Superior temporal gyrus (tissue), 1 donor: ENCODE measurements around the gene DNAI2.
A peak's percentile ranks its signal among the peaks of the same experiment; 100 is the strongest.
"Not testable (repeated sequence)": the region's sequence is repeated elsewhere in the genome, so short reads cannot be mapped to it uniquely, and the experiment has no call there.

Source experiments
- DNase-seq: peaks from one replicate; pipeline ENCODE4 v3.0.0-alpha.2; 2016; ENCODE audit errors: extremely low spot score

Gene DNAI2

DNA sequence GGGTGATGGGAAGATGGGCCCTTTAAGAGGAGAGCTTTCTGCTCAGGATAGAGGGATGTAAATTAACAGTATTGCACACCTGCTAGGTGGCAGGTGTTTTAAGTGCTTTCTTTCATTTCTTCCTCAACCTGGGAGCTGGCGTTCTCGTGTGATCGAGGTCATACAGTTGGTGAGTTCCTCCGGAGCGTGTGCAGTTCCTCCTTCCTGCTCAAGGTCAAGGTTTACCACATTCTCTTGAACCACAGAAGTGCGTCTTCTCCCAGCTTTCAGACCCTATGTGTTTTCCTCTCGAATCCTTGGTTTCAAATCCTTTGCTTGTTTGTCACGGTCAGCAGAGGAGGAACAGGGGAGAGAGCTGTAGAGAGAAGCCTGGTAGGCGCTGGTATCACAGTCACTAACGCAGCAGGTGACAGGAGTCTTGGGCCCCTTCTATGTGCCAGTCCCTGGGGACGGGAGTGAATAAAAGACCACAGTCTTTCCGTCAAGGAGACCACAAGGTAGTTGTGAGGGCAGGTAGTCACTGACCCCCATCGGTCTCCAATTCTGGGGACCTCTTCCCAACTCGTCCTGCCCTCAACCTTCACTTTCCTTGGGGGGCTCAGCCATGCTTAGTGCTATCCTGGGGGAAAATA lies 791 bp downstream of the DNAI2 start:
- no peak for DNase-seq

DNA sequence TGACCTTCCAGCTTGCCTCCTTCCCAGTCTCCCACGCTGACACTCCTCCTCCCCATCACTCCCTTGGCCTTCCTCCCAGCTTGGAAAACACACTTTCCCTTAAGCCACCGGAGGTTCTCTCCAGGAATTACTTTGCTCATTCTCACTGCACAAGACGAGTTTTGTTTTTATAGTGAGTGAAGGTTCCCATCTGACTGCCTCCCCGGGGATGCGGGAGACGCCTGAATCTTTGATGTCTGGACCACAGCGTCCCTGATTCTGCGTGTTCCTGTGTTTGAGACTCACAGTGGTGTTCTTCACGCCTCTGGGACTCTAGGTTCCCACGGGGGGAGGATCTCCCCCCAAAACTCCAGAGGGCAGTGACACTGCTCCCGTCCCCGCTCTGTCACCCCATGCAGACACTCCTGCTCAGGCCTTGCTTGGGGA lies 2.0 kb downstream of the DNAI2 start:
- peak; percentile 53 for DNase-seq

DNA sequence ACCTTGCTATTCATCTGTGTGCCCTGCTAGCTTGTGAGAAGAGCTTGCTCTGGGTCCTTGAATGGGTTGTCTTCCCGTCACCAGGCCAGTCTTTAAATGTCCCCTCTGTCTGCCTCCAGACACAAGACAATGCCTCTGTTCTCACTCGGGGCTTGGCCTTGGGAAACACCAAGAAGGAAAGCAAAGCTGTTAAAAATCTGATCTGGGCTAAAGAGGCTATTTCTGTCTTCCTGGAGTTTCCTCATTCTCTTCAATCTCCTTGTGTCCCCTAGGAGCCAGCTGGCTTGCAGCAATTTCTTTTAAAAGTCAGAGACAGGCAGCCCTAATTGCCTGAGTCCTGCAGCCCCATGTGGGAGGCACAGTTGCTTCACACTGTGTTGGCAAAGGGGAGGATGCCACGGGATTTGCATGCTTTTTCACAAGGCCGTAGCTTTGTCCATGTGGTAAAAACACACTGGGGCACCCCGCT lies 2.5 kb downstream of the DNAI2 start:
- peak; percentile 71 for DNase-seq

DNA sequence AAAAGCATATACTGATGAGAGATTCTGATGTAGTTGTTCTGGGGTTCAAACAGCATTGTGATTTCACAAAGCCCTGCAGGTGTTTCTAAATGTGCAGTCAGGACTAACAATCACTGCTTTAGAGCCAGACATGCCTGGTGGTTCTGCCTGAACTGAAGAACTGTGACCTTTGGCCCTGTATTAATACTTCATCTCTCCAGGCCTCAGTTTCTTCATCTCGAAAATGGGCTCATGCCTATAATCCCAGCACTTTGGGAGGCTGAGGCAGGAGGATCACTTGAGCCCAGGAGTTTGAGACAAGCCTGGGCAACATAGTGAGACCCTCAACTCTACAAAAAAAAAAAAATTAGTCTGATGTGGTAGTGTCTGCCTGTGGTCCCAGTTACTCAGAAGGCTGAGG lies 3.9 kb downstream of the DNAI2 start:
- DNase-seq, result no peak

DNA sequence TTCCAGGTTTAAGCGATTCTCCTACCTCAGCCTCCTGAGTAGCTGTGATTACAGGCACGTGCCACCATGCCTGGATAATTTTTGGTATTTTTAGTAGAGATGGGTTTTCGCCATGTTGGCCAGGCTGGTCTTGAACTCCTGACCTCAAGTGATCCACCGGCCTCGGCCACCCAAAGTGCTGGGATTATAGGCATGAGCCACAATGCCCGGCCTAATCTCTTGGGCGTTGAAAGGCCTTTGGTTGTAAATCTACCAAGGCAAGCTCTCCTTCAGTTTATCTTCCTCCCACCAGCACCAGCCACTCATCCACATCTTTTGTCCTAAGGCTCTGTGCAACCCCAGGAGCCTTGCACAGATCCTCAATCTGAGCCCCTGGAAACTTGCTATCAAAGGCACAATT lies 5.6 kb downstream of the DNAI2 start:
- DNase-seq, result not testable (repeated sequence)

DNA sequence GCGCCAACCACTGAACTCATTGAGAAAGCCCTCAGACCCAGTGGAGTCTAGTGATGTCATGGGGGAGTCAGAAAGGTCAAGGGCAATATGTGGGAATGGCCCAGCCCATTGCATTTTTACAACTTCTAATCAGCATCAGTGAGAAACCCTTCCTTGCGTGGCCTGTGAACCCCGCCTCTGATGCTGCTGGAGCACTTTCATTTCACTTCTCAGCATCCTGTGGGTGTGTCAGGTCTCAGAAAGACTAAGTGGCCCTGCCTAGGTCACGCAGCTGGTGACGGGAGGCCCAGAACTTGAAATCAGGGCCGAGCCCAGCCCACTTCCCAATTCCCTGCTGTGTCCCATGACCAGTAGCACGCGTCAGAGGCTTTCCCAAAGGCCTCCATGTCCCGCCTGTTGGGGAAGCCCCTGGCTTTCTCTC lies 6.1 kb downstream of the DNAI2 start:
- no peak for DNase-seq

DNA sequence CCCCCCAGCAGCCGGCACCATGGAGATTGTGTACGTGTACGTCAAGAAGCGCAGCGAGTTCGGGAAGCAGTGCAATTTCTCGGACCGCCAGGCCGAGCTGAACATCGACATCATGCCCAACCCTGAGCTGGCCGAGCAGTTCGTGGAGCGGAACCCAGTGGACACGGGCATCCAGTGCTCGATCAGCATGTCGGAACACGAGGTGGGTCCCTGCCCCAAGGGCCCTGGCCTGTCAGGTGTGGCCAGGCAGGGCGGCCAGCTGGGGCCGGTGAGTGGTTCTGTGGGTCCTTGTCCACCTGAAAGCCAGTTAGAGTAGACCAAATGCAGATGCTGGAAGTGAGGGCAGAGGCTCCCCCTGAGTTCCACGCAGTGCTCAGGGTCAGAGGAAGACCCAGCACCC lies 7.8 kb downstream of the DNAI2 start:
- no peak for DNase-seq

DNA sequence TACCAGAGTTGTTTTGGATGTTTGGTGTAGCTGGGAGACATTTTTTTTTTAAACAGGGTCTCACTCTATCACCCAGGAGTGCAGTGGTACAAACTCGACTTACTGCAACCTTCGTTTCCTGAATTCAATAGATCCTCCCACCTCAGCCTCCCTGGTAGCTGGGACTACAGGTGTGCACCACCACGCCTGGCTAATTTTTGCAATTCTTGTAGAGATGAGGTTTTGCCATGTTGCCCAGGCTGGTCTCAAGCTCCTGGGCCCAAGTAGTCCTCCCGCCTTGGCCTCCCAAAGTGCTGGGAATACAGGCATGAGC lies 8.2 kb downstream of the DNAI2 start:
- DNase-seq, result not testable (repeated sequence)

DNA sequence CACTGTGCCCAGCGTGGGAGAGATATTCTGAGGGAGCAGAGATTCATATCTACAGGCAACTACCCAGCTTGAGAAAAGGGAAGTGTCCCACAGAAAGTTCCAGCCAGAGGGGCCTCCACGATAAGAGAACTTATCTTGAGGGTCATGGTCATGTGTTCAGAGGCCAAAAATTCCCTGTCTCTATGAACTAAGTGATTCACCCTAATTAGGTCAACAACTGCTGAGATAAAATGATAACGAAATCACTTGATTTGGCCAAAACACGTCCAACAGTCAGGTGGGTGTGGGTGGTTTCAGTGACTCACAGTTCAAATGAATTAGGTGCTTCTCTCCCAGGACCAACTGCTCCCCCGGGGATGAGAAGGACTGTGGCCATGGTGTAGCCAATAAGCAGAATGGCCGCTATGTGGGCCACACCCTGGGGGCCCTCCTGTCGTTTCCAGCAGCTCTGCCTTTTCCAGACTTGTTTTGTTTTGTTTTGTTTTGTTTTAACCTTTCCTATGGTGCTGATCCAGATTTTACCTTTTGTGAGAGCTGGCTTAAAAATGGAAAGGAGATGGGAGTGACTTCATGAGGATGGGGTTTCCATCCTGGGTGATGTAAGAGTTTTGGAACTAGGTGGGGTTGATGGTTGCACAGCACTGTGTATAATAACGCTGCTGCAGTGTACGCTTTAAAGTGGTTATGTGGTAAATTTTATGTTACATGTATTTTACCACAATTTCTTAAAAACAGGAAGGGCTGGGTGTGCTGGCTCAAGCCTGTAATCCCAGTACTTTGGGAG lies 8.7 kb downstream of the DNAI2 start:
- no peak for DNase-seq

DNA sequence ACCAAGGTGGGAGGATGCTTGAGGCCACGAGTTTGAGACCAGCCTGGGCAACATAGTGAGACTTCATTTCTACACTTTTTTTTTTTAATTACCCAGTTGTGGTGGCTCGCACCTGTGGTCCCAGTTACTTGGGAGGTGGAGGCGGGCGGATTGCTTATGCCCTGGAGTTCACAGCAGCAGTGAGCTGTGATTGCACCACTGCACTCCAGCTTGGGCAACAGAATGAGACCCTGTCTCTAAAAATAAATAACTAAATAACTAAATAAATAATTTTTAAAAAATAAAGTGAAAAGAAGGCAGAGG lies 9.3 kb downstream of the DNAI2 start:
- DNase-seq, result no peak

DNA sequence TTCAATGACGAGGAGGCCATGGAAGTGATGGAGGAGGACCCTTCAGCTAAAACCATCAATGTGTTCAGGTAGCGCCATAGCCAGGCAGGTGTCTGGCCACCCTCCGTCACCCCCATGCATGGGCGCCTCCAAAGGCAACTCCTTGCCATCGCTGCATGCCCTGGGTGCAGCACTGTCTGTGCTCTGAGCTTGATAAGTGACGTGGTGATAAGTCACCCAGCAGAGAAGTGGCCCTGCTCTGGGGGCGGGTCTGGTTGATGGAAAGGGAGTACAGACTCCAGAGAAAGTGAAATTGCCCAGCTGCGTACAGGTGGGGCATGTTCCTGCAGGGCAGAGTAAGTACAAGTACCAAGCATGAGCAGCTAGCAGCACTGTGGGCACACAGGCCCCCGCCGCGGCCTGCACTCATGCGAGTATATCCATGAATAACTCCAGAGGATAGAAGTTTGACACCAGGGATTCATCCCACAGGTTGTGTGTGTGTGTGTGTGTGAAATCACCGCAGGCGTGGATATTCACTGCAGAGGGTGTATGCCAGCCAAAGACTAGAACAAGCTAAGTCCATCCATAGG lies 13.1 kb downstream of the DNAI2 start:
- no peak for DNase-seq

DNA sequence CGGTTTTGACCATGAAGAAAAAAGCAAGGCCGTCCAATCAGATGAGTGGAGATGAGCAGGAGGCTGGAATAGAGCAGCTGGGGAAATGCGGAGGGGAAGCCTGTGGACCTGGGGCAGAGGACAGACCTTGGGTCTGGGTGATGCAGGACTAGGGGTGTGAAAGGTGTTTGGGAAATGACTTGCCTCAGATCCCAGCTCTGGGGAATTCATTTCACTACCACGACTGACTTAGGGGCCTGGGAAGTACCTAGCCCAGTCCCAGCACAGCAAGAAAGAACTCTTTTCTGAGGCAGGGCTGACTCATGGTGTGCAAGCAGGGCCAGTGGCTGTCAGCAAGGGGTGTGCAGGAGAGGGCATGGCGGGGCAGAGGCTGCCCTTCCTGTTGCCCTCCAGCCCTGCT lies 14.8 kb downstream of the DNAI2 start:
- no peak for DNase-seq

DNA sequence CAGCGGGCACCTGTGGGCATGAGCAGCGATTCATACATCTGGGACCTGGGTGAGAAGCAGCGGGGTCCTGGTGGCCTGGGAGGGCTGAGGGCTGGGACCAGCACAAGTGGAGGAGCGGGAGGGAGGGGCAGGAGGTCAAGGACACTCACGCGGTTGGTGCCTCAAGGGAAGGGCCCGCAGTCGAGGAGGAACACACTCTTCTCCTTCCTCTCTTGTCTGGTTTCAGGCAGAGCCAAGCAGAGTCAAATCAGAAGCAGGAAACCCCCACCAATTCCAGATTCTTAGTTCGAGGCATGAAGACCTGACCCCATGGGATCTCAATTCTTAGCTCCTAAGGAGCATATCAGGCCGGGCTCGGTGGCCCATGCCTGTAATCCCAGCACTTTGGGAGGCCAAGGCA lies 15.7 kb downstream of the DNAI2 start:
- DNase-seq, result no peak

DNA sequence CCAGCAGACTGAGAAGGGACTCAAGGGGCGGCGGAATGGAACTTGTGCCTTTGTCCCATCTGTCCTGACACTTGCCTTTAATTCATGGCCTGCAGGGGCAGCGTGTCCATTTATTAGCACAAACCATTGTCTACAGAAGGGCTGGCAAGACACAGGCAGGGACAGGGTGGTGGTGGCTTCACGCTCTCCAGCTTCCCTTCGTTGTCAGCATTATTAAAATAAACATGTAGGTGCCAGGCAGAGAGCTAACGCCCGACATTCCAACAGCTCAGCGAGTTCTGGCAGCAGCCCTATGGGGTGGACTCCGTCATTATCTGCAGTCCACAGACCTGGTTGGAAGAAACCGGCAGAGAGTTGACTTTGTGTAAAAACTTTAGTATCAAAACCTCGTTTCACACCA lies 16.3 kb downstream of the DNAI2 start:
- no peak for DNase-seq

DNA sequence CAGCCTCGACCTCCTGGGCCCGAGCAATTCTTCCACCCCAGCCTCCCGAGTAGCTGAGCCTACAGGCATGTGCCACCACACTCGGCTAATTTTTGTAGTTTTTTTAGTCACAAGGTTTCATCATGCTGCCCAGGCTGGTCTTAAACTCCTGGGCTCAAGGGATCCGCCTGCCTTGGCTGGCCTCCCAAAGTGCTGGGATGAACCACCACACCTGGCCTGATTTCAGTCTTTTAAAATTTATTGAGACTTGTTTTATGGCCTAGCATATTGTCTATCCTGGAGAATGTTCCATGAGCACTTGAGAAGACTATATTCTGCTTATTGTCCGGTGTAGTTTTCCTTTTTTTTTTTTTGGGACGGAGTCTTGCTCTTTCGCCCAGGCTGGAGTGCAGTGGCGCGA lies 18.5 kb downstream of the DNAI2 start:
- no peak for DNase-seq

DNA sequence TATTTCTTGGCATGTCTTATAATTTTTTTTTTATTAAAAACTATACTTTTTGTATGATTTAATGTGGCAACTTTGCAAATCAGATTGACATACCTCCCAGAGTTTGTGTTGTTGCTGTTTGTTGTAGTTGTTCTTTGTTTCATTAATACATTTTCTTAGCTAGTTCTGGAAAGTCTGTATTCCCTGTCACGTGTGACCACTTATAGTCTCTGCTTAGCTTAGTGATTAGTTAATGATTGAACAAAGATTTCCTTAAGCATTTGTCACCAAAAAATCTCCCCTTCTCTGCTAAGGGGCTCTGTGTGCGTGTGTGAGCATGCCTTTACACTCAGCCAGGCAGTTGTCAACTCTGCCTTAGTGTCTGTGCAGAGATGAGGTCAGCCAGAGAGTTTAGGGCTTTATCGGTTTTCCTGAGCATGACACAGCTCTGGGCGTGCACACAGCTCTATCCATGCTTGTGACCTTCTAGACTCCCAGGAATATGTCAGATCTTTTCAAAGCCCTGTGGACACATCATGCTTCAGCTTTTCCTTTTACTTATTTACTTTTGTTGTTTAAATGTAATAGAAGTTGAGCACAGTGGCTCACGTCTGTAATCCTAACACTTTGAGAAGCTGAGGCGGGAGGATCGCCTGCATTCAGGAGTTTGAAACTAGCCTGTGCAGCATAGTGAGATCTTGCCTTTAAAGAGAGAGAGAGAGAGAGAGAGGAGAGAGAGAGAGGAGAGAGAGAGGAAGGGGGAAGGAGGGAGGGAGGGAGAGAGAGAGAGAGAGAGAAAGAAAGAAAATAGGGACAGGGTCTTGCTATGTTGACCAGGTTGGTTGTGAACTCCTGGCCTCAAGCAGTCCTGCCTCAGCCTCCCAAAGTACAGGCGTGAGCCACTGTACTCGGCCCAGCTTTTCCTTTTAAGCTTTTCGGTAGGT lies 21.9 kb downstream of the DNAI2 start:
- DNase-seq, result no peak

DNA sequence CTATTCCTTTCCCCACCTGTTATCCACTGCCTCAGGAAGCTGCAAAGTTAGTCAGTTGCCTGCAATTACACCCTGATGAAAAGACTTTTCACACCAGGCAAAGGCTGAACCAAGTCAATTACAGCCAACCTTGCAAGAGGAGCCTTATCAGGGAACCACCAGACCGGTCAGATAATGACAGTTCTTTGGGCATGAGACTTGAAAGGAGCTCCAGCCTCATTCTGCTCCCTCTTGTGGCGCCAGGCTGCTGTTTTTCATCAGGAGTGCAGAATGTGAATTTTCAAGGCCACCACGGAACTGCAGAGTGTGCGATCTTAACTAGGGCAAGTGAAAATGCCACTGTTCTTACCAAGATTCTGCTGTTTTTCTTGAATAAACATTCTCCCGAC lies 22.5 kb downstream of the DNAI2 start:
- peak; percentile 93 for DNase-seq

DNA sequence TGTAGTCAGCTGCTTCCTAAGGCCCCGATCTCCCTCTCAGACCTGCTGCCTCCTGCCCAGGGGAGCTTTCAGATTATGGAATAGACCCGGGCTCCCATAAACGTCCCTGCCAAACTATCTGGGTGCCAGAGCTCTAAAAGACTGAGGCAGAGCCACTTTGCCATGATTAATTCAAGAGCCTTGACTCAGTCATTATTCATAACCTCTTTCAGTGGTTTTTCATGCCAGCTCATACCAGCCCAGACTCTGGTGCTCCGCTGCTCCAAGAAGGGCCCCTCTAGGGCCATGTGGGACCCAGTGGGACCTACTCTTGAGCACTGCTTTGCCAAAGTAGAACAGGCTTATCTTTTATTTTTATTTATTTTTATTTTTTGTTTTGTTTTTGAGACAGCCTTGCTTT lies 23.9 kb downstream of the DNAI2 start:
- no peak for DNase-seq

DNA sequence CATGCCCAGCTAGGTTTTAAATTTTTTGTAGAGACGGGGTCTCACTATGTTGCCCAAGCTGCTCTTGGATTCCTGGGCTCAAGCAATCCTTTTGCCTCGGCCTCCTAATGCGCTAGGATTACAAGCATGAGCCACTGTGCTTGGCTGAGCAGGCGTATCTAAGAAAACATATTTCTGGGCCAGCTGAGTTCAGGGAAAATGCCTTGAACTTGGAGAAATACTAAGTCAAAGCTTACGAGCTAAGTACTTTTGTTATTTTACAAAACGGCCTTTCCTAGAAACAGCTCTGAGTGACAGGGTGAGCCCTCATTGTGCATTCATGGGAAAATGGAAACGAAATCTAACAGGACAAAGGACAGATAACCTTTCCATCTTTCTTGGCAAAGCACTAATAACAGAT lies 24.7 kb downstream of the DNAI2 start:
- no peak for DNase-seq

DNA sequence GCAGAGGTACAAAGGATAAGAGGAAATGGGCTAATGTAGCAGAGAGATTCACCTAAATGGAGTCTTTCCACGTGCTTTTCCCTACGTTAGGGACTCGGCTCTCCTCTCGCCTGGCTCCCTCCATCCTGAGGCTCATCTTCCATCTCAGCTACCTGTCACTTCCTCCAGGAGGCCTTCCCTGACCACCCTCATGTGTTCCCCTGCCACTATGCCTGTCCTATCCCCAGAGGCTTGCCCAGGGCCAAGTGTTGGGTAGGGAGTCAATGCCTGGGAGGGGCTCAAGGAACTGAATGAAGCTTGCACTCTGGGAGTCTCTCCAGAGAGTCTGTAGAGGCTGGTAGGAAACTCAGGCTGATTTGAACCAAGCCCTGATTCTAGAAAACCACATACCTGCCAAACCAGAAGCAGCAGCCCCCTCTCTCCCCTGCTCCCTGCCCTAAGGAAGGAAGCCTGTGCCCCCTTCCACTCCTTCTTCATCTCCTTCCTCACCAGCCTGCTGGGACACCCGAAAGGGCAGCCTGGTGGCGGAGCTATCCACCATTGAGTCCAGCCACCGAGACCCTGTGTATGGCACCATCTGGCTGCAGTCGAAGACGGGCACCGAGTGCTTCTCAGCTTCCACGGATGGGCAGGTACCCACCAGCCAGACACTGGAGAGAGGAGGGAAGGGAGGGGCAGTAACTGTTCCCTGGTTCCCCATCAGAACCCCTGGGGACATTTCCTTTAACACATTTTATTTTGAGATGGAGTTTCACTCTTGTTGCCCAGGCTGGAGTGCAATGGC lies 25.4 kb downstream of the DNAI2 start:
- no peak for DNase-seq

DNA sequence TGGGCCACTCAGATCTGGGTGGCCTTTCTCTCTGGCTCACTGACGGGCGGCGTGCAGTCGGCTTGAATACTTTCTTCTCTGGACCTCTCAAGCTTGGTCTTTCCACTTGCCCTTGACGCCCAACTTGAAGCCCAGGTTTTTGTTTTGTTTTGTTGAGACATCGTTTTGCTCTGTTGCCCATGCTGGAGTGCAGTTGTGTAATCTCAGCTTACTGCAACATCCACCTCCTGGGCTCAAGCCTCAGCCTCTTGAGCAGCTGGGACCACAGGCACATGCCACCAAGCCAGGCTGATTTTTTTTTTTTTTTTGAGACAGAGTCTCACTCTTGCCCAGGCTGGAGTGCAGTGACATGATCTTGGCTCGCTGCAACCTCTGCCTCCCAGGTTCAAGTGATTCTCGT lies 29.3 kb downstream of the DNAI2 start:
- DNase-seq, result no peak

DNA sequence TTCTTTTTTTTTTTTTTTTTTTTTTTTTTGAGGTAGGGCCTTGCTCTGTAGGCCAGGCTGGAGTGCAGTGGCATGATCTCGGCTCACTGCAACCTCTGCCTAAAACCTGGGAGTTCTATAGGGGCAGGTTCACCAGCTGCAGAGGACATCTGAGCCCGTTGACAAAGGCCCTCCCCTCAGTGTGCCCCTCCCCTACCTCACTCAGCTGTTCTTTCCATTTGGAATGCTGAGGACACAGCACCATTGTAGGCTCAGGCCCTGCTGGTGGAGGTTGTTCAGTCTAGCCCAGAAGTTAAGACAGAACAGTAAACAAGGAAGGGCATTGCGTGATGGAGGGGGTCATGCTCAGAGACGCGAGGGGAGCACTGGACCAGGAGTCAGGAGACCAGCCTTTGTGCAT lies 30.1 kb downstream of the DNAI2 start:
- DNase-seq, result no peak
